HCT116 (cell line): ENCODE results near the gene SEMA7A. TPM values are rescaled to one million over a fixed set of nuclear protein-coding genes. Genes with fewer than 3 reads are reported as not detected.

Source experiments
- ATF3 ChIP-seq: IDR thresholded peaks from 2 replicates; pipeline ENCODE4 v1.6.1; 2012
- EGR1 ChIP-seq: IDR thresholded peaks from 2 replicates; pipeline ENCODE4 v1.6.1; 2012; ENCODE audit warnings: low read depth
- EZH2 ChIP-seq: fragments of 200-600 bp; sonication (generic); IDR thresholded peaks from 2 replicates; pipeline ENCODE4 v1.6.1; 2017; ENCODE audit warnings: antibody characterized with exemption, mixed run types
- POLR2AphosphoS5 ChIP-seq: IDR thresholded peaks from 2 replicates; pipeline ENCODE4 v1.6.1; 2011; ENCODE audit warnings: mild to moderate bottlenecking, low read depth, low read length, moderate library complexity
- REST ChIP-seq: IDR thresholded peaks from 2 replicates; pipeline ENCODE4 v1.6.1; 2012; ENCODE audit warnings: low read depth
- SP1 ChIP-seq: IDR thresholded peaks from 2 replicates; pipeline ENCODE4 v1.6.1; 2012; ENCODE audit warnings: low read depth
- ZNF274 ChIP-seq: fragments of 200-500 bp; sonication (Bioruptor generic); IDR thresholded peaks from 2 replicates; pipeline ENCODE4 v1.6.1; 2014; ENCODE audit warnings: mild to moderate bottlenecking, low read depth, low read length, inconsistent platforms
- total RNA-seq: library from RNA; stranded (reverse); gene quantifications from one replicate; pipeline ENCODE4 v1.2.1, GENCODE V29; 2021; ENCODE audit not compliant: unreplicated experiment

The SEMA7A gene
- total RNA-seq, 1 experiment from 2014 or later = 13.8 TPM

GRCh38 chr15:74445816-74446763 lies 12.3 kb upstream of the SEMA7A start (continued):
- TF ChIP-seq ZNF274 (no peak), EZH2 (no peak), REST (no peak), POLR2AphosphoS5 (no peak), EGR1 (no peak), SP1 (no peak), ATF3 (no peak)
